GM12864 (cell line): ENCODE data around the gene DLEC1.
A peak's percentile ranks its signal among the peaks of the same experiment; 100 is the strongest.

Source experiments
- DNase-seq: peaks from one replicate; pipeline ENCODE4 v3.0.0-alpha.2; 2011; ENCODE audit warnings: low read depth
- H3K4me3 ChIP-seq: 2 replicates; pipeline ENCODE4 v1.5.1; 2011; ENCODE audit warnings: mild to moderate bottlenecking, low read depth, low read length, control low read depth
- TF ChIP-seq, protein P1 (sequence below): IDR thresholded peaks from 2 replicates; pipeline ENCODE4 v1.5.1; 2011; ENCODE audit warnings: low read depth, mild to moderate bottlenecking, moderate library complexity, low read length, control low read depth, inconsistent platforms; ENCODE audit errors: missing control alignments

DLEC1 gene

DNA sequence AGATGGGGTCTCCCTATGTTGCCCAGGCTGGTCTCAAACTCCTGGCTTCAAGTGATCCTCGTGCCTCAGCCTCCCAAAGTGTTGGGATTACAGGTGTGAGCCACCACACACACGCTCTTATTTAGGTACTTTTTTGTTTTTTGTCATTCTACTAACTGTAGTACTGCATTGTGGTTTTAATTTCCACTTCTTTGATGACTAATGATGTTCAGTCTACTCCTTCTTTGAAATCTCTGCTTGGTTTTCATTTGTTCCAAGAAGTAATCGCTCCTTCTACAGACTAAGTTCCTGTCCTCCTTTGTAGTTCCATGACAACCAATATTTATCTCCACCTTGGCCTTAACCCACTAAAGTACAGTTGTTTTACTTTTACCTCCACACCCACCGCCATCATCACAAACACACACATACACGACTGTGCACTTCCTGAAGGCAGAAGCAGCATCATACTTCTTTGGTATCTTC, 529 bp upstream of the DLEC1 start:
- H3K4me3 ChIP-seq = no peak overlapping the region; the same call in 1 of the 2 replicates
- TF ChIP-seq, protein P1, sequence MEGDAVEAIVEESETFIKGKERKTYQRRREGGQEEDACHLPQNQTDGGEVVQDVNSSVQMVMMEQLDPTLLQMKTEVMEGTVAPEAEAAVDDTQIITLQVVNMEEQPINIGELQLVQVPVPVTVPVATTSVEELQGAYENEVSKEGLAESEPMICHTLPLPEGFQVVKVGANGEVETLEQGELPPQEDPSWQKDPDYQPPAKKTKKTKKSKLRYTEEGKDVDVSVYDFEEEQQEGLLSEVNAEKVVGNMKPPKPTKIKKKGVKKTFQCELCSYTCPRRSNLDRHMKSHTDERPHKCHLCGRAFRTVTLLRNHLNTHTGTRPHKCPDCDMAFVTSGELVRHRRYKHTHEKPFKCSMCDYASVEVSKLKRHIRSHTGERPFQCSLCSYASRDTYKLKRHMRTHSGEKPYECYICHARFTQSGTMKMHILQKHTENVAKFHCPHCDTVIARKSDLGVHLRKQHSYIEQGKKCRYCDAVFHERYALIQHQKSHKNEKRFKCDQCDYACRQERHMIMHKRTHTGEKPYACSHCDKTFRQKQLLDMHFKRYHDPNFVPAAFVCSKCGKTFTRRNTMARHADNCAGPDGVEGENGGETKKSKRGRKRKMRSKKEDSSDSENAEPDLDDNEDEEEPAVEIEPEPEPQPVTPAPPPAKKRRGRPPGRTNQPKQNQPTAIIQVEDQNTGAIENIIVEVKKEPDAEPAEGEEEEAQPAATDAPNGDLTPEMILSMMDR = no peak
- no peak for DNase-seq

DNA sequence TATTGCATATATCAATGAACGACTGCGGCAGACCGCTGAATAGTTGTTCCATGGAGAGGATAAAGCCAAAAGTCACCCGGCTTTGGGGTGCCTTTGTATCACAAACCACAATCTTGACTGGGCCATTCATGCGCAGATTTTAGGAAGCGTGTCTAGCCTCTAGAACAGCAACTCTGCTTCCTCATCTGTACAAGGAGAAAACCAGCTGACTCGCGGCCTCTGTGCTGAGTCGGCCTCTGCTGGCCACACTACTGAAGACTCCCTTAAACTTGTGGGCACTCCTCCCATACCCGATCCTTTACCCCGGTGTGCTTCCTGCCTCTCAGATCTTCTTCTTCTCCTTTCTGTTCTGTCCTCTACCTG, 872 bp downstream of the DLEC1 start:
- TF ChIP-seq, protein P1 = peak; percentile 22

DNA sequence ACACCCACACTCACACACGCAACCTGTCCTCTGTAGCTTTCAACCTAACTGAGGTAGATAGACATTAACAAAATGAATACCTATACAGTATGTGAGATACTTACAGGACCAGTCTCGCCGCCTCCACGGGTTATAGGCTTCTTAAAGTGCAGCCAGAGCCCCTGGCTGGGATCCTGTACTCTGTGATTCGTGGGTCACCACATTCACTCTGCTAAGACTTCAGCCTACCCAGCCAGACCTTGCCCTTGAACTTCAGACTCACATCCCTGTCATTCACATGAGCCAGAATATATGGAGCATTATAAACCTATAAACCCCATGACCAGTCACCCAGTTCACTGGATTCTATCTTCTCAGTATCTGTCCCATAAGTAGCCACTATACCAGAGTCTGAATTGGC, 1.4 kb downstream of the DLEC1 start:
- DNase-seq = no peak
- no peak overlapping the region for H3K4me3 ChIP-seq
- TF ChIP-seq, protein P1 = no peak

More for the DNA sequence above, 872 bp downstream of the DLEC1 start:
- no peak for DNase-seq
- peak overlapping the region; percentile 52; the same call in 1 of the 2 replicates for H3K4me3 ChIP-seq

DNA sequence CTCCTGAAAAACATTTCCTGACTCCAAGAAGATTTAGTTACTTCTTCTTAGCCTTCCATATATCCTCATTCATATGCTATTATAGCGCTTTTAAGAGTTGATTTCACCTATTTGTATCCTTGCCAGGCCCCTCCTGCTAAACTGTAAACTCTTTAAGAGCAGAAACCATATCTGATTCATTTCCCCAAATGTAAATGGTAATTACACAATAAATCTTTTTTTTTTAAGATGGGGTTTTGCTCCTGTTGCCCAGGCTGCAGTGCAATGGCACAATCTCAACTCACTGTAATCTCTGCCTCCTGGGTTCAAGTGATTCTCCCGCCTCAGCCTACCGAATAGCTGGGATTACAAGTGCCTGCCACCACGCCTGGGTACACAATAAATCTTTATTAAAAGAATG, 4.5 kb downstream of the DLEC1 start:
- no peak for DNase-seq
- no peak overlapping the region for H3K4me3 ChIP-seq
- TF ChIP-seq, protein P1 = no peak

DNA sequence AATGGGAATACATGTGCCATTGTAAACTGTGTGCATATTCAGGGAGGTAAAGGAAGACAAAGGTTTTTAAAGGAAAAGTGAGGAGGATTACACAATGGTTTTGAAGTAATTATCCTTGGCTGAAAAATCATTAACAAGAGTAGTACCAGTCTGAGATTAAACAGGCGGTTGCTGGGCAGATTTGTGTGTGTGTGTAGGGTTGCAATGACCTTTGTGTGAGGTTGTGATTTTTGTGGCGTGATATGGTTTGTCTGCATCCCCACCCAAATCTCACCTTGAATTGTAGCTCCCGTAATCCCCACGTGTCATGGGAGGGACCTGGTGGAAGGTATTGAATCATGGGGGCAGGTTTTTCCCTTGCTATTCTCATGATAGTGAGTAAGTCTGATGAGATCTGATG, 7.0 kb downstream of the DLEC1 start:
- H3K4me3 ChIP-seq = no peak overlapping the region
- TF ChIP-seq, protein P1 = no peak
- DNase-seq = no peak

DNA sequence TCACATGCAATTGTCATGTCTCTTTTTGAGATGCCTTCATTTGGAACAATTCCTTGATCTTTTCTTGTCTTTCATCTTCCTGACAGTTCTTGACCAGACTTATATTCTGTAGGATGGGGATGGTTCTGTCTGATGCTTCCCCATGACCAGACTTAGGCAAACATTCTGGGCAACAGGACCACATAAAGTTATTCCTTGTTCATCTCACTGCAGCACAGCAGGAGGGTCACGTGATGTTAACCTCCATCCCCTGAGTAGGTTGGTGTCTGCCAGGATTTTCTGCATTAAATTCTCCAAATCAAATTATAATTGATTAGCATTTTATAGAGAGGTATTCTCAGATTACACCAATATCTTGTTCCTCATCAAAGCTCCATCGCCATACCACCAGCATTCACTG, 7.8 kb downstream of the DLEC1 start:
- DNase-seq = no peak
- TF ChIP-seq, protein P1 = no peak
- H3K4me3 ChIP-seq = no peak overlapping the region

DNA sequence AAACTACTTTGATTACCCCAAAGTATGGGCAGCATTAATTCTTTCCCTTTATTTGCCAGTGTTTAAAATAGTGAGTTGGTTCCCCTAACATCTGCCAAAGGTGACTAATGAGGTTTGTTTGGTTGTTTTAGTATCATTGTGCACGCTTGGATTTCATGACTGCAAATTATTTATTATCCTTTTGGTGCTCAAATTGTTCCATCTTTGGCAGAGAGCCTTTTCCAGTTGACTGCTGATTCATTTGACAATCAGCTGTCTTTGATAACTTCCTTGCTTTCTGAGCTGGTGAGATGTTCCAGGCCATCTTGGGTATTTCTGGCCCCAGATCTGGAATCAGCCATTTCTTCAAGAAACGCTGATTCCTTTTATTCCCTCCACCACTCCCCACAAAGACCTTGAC, 8.9 kb downstream of the DLEC1 start:
- TF ChIP-seq, protein P1 = no peak
- DNase-seq = no peak

More for the DNA sequence above, 8.9 kb downstream of the DLEC1 start:
- no peak overlapping the region for H3K4me3 ChIP-seq
